Ovary (tissue), 3 donors: ENCODE results near the gene CACNA2D3.

ENCODE experiments used
- CTCF ChIP-seq, 3 donors: fragments of 450-650 bp in 2 of 3; fragments of 200-600 bp in 1 of 3; IDR thresholded peaks; one replicate each; pipeline versions ENCODE4 v1.5.1 to v1.8.0; 2016 to 2022; ENCODE audit warnings: antibody characterized with exemption in 3 of 3, mild to moderate bottlenecking in 1 of 3
- EP300 ChIP-seq: sonication (generic); formaldehyde crosslinking; IDR thresholded peaks from one replicate; pipeline ENCODE4 v1.6.1; 2017; ENCODE audit warnings: antibody characterized with exemption
- POLR2A ChIP-seq: fragments of 450-650 bp; IDR thresholded peaks from one replicate; pipeline ENCODE4 v1.6.1; 2017; ENCODE audit warnings: antibody characterized with exemption, mild to moderate bottlenecking, moderate library complexity
- donor health status: DM: no; HTN: no; CAD: no.

GRCh38 chr3:55075846-55076245 lies 953.5 kb downstream of the CACNA2D3 start:
- TF ChIP-seq CTCF (IDR thresholded peaks at IDR 0.05) (no peak), POLR2A (no peak), EP300 (no peak)
